ENCODE results near the gene PLEKHM2.

DNA sequence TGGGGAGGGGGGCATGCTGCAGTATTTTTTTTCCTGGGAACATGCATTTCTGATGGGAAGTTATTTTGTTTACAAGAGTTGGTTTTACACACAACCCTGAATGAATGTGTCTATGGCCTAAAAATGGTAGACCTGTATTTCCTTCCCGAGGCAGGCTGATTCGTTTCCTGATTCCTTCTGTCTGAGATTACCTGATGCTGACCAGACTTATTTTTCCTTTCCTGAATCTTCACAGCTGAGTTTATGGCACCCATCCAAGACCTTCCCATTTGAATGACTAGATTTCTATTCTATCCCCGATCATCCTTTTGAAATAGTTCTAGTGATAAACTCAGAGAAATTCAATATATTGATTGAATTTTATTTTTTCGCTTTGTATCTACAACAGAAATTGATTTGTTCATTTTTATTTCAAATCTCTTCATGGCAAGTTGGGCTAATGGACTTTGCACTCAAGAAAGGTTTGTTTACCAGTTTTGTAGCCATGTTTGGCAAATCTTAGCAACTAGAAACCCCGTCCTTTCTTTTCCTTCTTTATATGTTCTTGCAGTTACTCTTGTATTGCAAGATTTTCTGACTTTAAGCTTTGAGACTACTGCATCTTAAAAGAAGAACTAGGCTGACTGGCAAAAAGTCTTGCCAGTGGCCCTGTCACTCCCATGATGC, 15.9 kb upstream of the PLEKHM2 start:
- TF ChIP-seq, protein P1, sequence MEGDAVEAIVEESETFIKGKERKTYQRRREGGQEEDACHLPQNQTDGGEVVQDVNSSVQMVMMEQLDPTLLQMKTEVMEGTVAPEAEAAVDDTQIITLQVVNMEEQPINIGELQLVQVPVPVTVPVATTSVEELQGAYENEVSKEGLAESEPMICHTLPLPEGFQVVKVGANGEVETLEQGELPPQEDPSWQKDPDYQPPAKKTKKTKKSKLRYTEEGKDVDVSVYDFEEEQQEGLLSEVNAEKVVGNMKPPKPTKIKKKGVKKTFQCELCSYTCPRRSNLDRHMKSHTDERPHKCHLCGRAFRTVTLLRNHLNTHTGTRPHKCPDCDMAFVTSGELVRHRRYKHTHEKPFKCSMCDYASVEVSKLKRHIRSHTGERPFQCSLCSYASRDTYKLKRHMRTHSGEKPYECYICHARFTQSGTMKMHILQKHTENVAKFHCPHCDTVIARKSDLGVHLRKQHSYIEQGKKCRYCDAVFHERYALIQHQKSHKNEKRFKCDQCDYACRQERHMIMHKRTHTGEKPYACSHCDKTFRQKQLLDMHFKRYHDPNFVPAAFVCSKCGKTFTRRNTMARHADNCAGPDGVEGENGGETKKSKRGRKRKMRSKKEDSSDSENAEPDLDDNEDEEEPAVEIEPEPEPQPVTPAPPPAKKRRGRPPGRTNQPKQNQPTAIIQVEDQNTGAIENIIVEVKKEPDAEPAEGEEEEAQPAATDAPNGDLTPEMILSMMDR (IDR thresholded peaks at IDR 0.05) = no peak
- TF ChIP-seq POLR2A (IDR thresholded peaks at IDR 0.05) (no peak), EP300 (IDR thresholded peaks at IDR 0.05) (no peak), POLR2AphosphoS5 (IDR thresholded peaks at IDR 0.05) (no peak)

Measured in suprapubic skin (tissue), 4 donors.